AG04449 (cell line): ENCODE results near the gene KRT6A.

ENCODE experiments used
- CTCF ChIA-PET: fragments of 350-600 bp; formaldehyde crosslinking; extraction: SDS; loops from one replicate; lab custom pipeline; 2021; ENCODE audit warnings: antibody characterized with exemption; lab: Yijun Ruan, JAX
- POLR2A ChIA-PET: fragments of 400-600, 350-600 bp; formaldehyde crosslinking; extraction: SDS; loops from one replicate; lab custom pipeline; 2020; ENCODE audit warnings: antibody characterized with exemption, inconsistent platforms; lab: Yijun Ruan, JAX
- DNase-seq: peaks from one replicate; pipeline ENCODE4 v3.0.0-alpha.2; 2010; ENCODE audit warnings: low read depth, low spot score
- H3K4me3 ChIP-seq: 2 replicates; pipeline ENCODE4 v1.5.1; 2011; ENCODE audit warnings: low read depth, mild to moderate bottlenecking, control low read depth, low read length
- TF ChIP-seq, protein P1 (sequence below): IDR thresholded peaks from one replicate; pipeline ENCODE4 v1.5.1; 2011; ENCODE audit warnings: mild to moderate bottlenecking, moderate library complexity, low read length, control low read depth, inconsistent platforms; ENCODE audit not compliant: insufficient read depth; ENCODE audit errors: missing control alignments

Gene KRT6A

DNA sequence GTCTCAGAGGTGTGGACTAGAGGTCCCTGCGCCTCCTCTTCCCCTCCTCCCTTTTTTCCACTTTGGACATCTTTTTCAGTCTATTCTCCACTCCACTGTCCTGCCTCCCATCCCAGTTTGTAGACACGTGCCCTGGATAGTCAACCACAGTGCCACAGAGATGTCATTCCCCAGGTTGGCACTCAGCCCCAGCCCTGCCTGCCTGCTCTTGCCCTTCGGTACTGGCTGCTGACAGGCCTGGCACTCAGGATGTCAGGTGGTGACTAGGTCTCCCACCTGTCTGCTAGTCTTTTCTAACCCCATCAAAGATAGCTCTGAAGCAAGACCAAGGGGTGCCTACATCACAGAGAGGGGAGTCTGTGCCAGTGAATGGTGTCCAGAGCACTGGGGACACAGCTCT lies 44.0 kb upstream of the KRT6A start:
- no peak overlapping the region for H3K4me3 ChIP-seq
- ChIA-PET CTCF (no interaction called here), POLR2A (no interaction called here)
- TF ChIP-seq, protein P1, sequence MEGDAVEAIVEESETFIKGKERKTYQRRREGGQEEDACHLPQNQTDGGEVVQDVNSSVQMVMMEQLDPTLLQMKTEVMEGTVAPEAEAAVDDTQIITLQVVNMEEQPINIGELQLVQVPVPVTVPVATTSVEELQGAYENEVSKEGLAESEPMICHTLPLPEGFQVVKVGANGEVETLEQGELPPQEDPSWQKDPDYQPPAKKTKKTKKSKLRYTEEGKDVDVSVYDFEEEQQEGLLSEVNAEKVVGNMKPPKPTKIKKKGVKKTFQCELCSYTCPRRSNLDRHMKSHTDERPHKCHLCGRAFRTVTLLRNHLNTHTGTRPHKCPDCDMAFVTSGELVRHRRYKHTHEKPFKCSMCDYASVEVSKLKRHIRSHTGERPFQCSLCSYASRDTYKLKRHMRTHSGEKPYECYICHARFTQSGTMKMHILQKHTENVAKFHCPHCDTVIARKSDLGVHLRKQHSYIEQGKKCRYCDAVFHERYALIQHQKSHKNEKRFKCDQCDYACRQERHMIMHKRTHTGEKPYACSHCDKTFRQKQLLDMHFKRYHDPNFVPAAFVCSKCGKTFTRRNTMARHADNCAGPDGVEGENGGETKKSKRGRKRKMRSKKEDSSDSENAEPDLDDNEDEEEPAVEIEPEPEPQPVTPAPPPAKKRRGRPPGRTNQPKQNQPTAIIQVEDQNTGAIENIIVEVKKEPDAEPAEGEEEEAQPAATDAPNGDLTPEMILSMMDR = no peak
- no peak for DNase-seq

DNA sequence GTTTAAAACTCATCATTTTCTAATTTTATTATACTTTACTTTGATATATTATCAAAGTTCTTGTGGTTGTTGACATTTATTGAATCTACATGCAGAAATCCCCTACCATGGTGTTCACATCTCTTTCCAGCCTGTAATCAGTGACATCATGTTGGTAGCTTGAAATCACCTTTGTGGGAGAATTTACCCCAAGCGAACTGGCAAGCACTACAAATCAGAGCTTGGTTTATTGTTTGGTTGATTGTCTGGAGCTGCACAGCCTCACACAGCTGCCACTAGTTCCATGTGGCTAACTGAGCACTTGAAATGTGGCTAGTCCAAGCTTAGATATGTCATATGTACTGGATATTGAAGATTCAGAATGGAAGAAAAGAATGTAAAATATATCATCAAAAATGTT lies 42.5 kb upstream of the KRT6A start:
- no peak overlapping the region for H3K4me3 ChIP-seq
- TF ChIP-seq, protein P1 = no peak
- ChIA-PET CTCF (interaction anchor here (1.2 to 1.4 kb wide), 3 partner anchors 9 to 47 kb away, joined by 3 read pairs; no protein-coding TSS in a partner anchor), POLR2A (no interaction called here)
- no peak for DNase-seq

DNA sequence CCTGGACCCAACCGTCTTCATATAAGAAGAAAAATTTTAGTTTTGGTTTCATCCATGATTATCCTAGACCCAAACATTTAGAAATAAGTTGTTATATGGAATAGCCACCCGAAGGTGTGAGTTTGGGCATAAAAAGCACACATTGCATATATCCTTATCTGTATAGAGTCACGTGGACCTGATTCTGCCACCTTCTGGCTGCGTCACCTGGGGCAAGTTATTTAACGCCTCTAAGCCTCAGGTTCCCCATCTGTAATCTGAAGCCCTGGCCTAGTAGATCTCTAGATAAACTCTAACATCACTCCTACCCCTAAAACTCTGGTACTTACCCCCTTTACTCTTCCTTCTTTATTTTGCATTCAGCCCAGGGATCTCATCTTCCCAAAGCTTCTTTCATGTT lies 41.4 kb upstream of the KRT6A start:
- no peak for DNase-seq
- H3K4me3 ChIP-seq = no peak overlapping the region
- ChIA-PET CTCF (interaction anchor here (1.1 to 1.4 kb wide), 3 partner anchors 10 to 345 kb away, joined by 3 read pairs; no protein-coding TSS in a partner anchor), POLR2A (no interaction called here)
- TF ChIP-seq, protein P1 = no peak

DNA sequence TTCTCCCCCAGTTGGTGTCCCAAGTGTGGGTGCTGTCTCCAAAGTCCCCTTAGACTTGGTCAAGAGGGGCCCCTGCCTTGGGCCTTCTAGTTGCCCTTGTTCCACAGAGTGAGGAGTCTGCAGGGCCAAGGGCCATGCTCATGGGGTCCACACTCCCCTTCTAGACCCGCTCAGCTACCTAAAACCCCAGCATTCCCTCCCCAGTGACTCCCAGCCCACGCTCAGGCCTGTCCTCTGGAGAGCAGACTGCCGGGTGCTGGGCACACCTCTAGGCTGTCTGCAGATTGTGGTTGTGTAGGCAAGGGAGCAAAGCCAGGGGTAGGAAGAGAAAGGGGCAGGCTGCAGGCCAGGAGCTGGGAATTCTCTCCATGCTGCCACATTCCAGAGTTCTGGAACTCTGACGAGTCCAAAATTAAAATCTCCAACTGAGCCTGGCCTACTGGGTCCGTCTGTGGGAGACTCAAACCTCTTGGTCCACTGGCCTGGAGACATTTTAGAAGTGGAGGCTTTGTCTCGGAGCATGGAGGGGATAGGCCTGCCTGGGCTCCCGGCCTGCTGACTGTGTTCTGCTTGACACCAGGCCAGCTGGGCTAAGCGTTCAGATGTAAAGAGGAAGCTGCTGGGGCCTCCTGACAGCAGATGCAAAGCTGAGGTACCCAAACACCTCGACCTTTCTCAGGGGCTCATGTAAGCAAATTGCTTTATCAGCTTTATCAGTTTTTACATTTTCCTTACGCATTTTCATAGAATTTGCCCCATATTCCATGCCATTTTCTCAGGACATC lies 40.8 kb upstream of the KRT6A start:
- ChIA-PET CTCF (interaction anchor here (0.7 to 1.3 kb wide), 5 partner anchors 11 to 346 kb away, joined by 3 to 4 read pairs (median 3); no protein-coding TSS in a partner anchor), POLR2A (no interaction called here)
- no peak for DNase-seq
- TF ChIP-seq, protein P1 = no peak
- no peak overlapping the region for H3K4me3 ChIP-seq

DNA sequence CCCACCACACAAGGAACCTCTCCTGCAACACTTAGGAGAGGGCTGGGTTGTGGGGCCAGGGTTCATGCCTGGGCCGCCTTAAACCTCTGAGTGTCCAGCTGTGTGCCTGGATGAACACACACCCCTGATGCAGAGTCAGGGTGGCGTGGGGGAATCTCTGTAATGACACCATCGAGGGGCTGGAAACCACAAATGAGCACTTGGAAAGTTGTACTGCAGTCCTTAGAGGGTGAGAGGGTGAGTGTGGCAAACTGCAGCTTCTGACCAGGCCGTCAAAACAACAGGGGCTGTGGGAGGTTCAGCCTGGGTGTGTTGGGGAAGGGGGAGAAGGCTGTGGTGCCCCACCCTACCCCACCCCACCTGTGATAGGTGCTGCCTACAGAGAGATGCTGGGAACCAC lies 39.6 kb upstream of the KRT6A start:
- no peak for DNase-seq
- CTCF ChIA-PET = interaction anchor here (1.1 to 1.3 kb wide), 2 partner anchors 10 to 160 kb away, joined by 3 to 4 read pairs; no protein-coding TSS in a partner anchor
- POLR2A ChIA-PET = no interaction called here
- H3K4me3 ChIP-seq = no peak overlapping the region
- TF ChIP-seq, protein P1 = no peak

DNA sequence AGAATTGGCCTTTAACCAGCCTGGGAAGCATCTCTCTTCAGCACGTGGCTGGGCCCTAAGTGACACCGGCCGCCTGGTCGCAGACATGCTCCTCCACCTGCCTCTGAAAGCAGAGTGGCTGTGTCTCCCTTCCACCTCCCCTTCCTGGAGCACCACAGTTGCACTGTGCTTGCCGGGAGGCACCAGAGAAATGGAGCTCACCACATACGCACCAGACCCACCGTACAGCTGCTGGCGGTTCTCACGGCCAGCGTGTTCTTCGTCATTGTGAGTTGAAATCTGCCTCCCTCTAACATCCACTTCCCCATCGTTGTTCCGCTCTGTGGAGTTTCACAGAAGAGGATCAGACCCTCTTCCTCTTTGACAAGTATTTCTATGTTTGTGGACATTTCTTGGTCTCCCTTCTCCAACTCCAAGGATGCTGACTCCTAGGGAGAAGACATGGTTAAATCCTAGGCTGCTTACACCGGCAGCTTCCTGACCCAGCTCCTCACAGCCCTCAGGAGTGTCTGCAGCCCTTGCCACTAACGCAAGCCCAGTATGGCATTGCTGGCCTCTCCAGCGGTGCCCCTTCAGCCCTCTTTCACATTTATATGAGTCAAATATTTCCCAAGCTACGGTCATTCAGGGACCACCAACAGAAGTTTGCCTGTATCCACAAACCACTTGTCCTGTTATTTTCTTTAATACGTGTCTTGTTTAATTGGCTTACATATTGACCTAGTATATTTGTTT lies 38.7 kb upstream of the KRT6A start:
- POLR2A ChIA-PET = no interaction called here
- H3K4me3 ChIP-seq = no peak overlapping the region
- CTCF ChIA-PET = no interaction called here

More for the DNA sequence above, 38.7 kb upstream of the KRT6A start:
- no peak for DNase-seq
- TF ChIP-seq, protein P1 = no peak
